ENCODE results near the gene TUBA3E. TPM values are rescaled to one million over a fixed set of nuclear protein-coding genes. Genes with fewer than 3 reads are reported as not detected.
"Not testable (repeated sequence)": the region's sequence is repeated elsewhere in the genome, so short reads cannot be mapped to it uniquely, and the experiment has no call there.

Gene TUBA3E
- total and polyA plus RNA-seq, 2 donors = not detected

- Histone ChIP-seq H3K4me3 (ENCODE audit: low read depth, low read length) (no peak overlapping the region), H3K4me1 (ENCODE audit: insufficient read depth) (no peaks in the 10 kb centered on the region), H3K27ac (ENCODE audit: low read depth) (no peak overlapping the region), H3K36me3 (ENCODE audit: insufficient read depth) (peaks cover 4% of the 10 kb centered on the region)
- 96% methylated on average over 8 of the region's 8 CpGs for WGBS
- DNase-seq (ENCODE audit: extremely low spot score) = no peak
These were observed 32.8 kb downstream of the TUBA3E start for GRCh38 chr2:130165293-130166016.

GRCh38 chr2:130162968-130163367 is 35.3 kb downstream of the TUBA3E start:
- H3K27ac ChIP-seq (ENCODE audit: low read depth) = no peak overlapping the region
- H3K4me1 ChIP-seq (ENCODE audit: insufficient read depth) = no peaks in the 10 kb centered on the region
- H3K4me3 ChIP-seq (ENCODE audit: low read depth, low read length) = no peak overlapping the region
- H3K36me3 ChIP-seq (ENCODE audit: insufficient read depth) = peaks cover 4% of the 10 kb centered on the region
- 93% methylated on average over 9 of the region's 9 CpGs for WGBS
- no peak for DNase-seq (ENCODE audit: extremely low spot score)

- DNase-seq (ENCODE audit: extremely low spot score); H3K4me3 ChIP-seq (ENCODE audit: low read depth, low read length); H3K27ac ChIP-seq (ENCODE audit: low read depth); H3K4me1 ChIP-seq (ENCODE audit: insufficient read depth); H3K36me3 ChIP-seq (ENCODE audit: insufficient read depth): not testable (repeated sequence)
- WGBS = 96% methylated on average over 7 of the region's 7 CpGs
These were observed 35.8 kb downstream of the TUBA3E start for GRCh38 chr2:130162486-130162885.

- not testable (repeated sequence) for H3K27ac ChIP-seq (ENCODE audit: low read depth); H3K4me1 ChIP-seq (ENCODE audit: insufficient read depth); H3K36me3 ChIP-seq (ENCODE audit: insufficient read depth); H3K4me3 ChIP-seq (ENCODE audit: low read depth, low read length); DNase-seq (ENCODE audit: extremely low spot score)
- WGBS = 78% methylated on average over 25 of the region's 25 CpGs
These were observed 37.2 kb downstream of the TUBA3E start for GRCh38 chr2:130160838-130161705.

- 97% methylated on average over 6 of the region's 6 CpGs for WGBS
- Histone ChIP-seq H3K4me1 (ENCODE audit: insufficient read depth) (no peaks in the 10 kb centered on the region), H3K36me3 (ENCODE audit: insufficient read depth) (no peaks in the 10 kb centered on the region), H3K27ac (ENCODE audit: low read depth) (no peak overlapping the region), H3K4me3 (ENCODE audit: low read depth, low read length) (no peak overlapping the region)
- DNase-seq (ENCODE audit: extremely low spot score) = no peak
These were observed 38.1 kb downstream of the TUBA3E start for GRCh38 chr2:130160131-130160530.

GRCh38 chr2:130159376-130159775 is 38.9 kb downstream of the TUBA3E start:
- WGBS = 91% methylated on average over 4 of the region's 4 CpGs
- not testable (repeated sequence) for H3K27ac ChIP-seq (ENCODE audit: low read depth); H3K36me3 ChIP-seq (ENCODE audit: insufficient read depth); H3K4me1 ChIP-seq (ENCODE audit: insufficient read depth); H3K4me3 ChIP-seq (ENCODE audit: low read depth, low read length); DNase-seq (ENCODE audit: extremely low spot score)

- H3K27ac ChIP-seq (ENCODE audit: low read depth) = no peak overlapping the region
- H3K36me3 ChIP-seq (ENCODE audit: insufficient read depth) = no peaks in the 10 kb centered on the region
- DNase-seq (ENCODE audit: extremely low spot score) = no peak
- H3K4me1 ChIP-seq (ENCODE audit: insufficient read depth) = no peaks in the 10 kb centered on the region
- 94% methylated on average over 9 of the region's 9 CpGs for WGBS
- no peak overlapping the region for H3K4me3 ChIP-seq (ENCODE audit: low read depth, low read length)
These were observed 39.6 kb downstream of the TUBA3E start for GRCh38 chr2:130158631-130159030.

- H3K27ac ChIP-seq (ENCODE audit: low read depth); H3K4me3 ChIP-seq (ENCODE audit: low read depth, low read length); H3K4me1 ChIP-seq (ENCODE audit: insufficient read depth); H3K36me3 ChIP-seq (ENCODE audit: insufficient read depth); DNase-seq (ENCODE audit: extremely low spot score): not testable (repeated sequence)
- WGBS = 80% methylated on average over 13 of the region's 13 CpGs
These were observed 40.3 kb downstream of the TUBA3E start for GRCh38 chr2:130157825-130158514.

GRCh38 chr2:130157354-130157753 is 40.9 kb downstream of the TUBA3E start:
- WGBS = 88% methylated on average over 11 of the region's 12 CpGs
- H3K27ac ChIP-seq (ENCODE audit: low read depth); H3K36me3 ChIP-seq (ENCODE audit: insufficient read depth); DNase-seq (ENCODE audit: extremely low spot score); H3K4me1 ChIP-seq (ENCODE audit: insufficient read depth); H3K4me3 ChIP-seq (ENCODE audit: low read depth, low read length): not testable (repeated sequence)

- no peak overlapping the region for H3K27ac ChIP-seq (ENCODE audit: low read depth)
- H3K4me1 ChIP-seq (ENCODE audit: insufficient read depth) = no peaks in the 10 kb centered on the region
- WGBS = 93% methylated on average over 9 of the region's 9 CpGs
- no peak for DNase-seq (ENCODE audit: extremely low spot score)
- H3K36me3 ChIP-seq (ENCODE audit: insufficient read depth) = no peaks in the 10 kb centered on the region
- H3K4me3 ChIP-seq (ENCODE audit: low read depth, low read length) = no peak overlapping the region
These were observed 41.6 kb downstream of the TUBA3E start for GRCh38 chr2:130156624-130157004.

- not testable (repeated sequence) for H3K4me3 ChIP-seq (ENCODE audit: low read depth, low read length); H3K36me3 ChIP-seq (ENCODE audit: insufficient read depth); H3K27ac ChIP-seq (ENCODE audit: low read depth); DNase-seq (ENCODE audit: extremely low spot score); H3K4me1 ChIP-seq (ENCODE audit: insufficient read depth)
- WGBS = 59% methylated on average over 16 of the region's 16 CpGs
These were observed 42.1 kb downstream of the TUBA3E start for GRCh38 chr2:130155956-130156623.

- Histone ChIP-seq H3K27ac (ENCODE audit: low read depth) (no peak overlapping the region), H3K36me3 (ENCODE audit: insufficient read depth) (no peaks in the 10 kb centered on the region), H3K4me3 (ENCODE audit: low read depth, low read length) (no peak overlapping the region), H3K4me1 (ENCODE audit: insufficient read depth) (no peaks in the 10 kb centered on the region)
- 95% methylated on average over 29 of the region's 29 CpGs for WGBS
- DNase-seq (ENCODE audit: extremely low spot score) = no peak
These were observed 43.2 kb downstream of the TUBA3E start for GRCh38 chr2:130154773-130155765.

Measured in urinary bladder (tissue), 4 donors.